HEK293T (cell line): Measurements from ENCODE around the gene DOCK2.

ENCODE experiments used
- CTCF ChIA-PET: fragments of 350-600 bp; formaldehyde crosslinking; extraction: SDS; loops from one replicate; lab custom pipeline; 2021; ENCODE audit warnings: antibody characterized with exemption, inconsistent platforms; lab: Yijun Ruan, JAX
- POLR2A ChIA-PET: fragments of 350-600 bp; formaldehyde crosslinking; extraction: SDS; loops from one replicate; lab custom pipeline; 2020; ENCODE audit warnings: antibody characterized with exemption, inconsistent platforms; lab: Yijun Ruan, JAX
- DNase-seq: peaks from one replicate; pipeline ENCODE4 v3.0.0; 2012; ENCODE audit warnings: mixed read lengths; ENCODE audit errors: extremely low spot score
- ARNT ChIP-seq: fragments of 450-650 bp; IDR thresholded peaks from 2 replicates; pipeline ENCODE4 v1.6.1; 2017; ENCODE audit warnings: mild to moderate bottlenecking
- BHLHE40 ChIP-seq: fragments of 450-650 bp; IDR thresholded peaks from 2 replicates; pipeline ENCODE4 v1.6.1; 2016; ENCODE audit warnings: mild to moderate bottlenecking, moderate library complexity, borderline replicate concordance
- CTBP1 ChIP-seq: fragments of 450-650 bp; IDR thresholded peaks from 2 replicates; pipeline ENCODE4 v1.6.1; 2016; ENCODE audit warnings: borderline replicate concordance
- ELF4 ChIP-seq: fragments of 450-650 bp; IDR thresholded peaks from 2 replicates; pipeline ENCODE4 v1.6.1; 2017; ENCODE audit warnings: antibody characterized with exemption
- FOXA1 ChIP-seq: fragments of 450-650 bp; IDR thresholded peaks from 2 replicates; pipeline ENCODE4 v1.6.1; 2016; ENCODE audit warnings: mild to moderate bottlenecking
- FOXK2 ChIP-seq: fragments of 450-650 bp; IDR thresholded peaks from 2 replicates; pipeline ENCODE4 v1.6.1; 2016; ENCODE audit warnings: mild to moderate bottlenecking
- FOXM1 ChIP-seq: fragments of 450-650 bp; IDR thresholded peaks from 2 replicates; pipeline ENCODE4 v1.6.1; 2017; ENCODE audit warnings: mild to moderate bottlenecking, borderline replicate concordance
- HDGF ChIP-seq: fragments of 450-650 bp; IDR thresholded peaks from 2 replicates; pipeline ENCODE4 v1.6.1; 2017; ENCODE audit warnings: antibody characterized with exemption, borderline replicate concordance
- L3MBTL2 ChIP-seq: fragments of 450-650 bp; conservative IDR thresholded peaks from 2 replicates; pipeline ENCODE4 v1.6.1; 2016; ENCODE audit warnings: mild to moderate bottlenecking
- LEF1 ChIP-seq: fragments of 450-650 bp; IDR thresholded peaks from 2 replicates; pipeline ENCODE4 v1.6.1; 2017; ENCODE audit warnings: mild to moderate bottlenecking, borderline replicate concordance
- NFRKB ChIP-seq: fragments of 450-650 bp; IDR thresholded peaks from 2 replicates; pipeline ENCODE4 v1.6.1; 2016; ENCODE audit warnings: mild to moderate bottlenecking, moderate library complexity
- SP1 ChIP-seq: fragments of 450-650 bp; IDR thresholded peaks from 2 replicates; pipeline ENCODE4 v1.6.1; 2017
- SUZ12 ChIP-seq: fragments of 450-650 bp; IDR thresholded peaks from 2 replicates; pipeline ENCODE4 v1.6.1; 2016; ENCODE audit warnings: mild to moderate bottlenecking
- TARDBP ChIP-seq: fragments of 450-650 bp; IDR thresholded peaks from 2 replicates; pipeline ENCODE4 v1.6.1; 2016
- ZNF384 ChIP-seq: fragments of 450-650 bp; IDR thresholded peaks from 2 replicates; pipeline ENCODE4 v1.6.1; 2016
- TF ChIP-seq, protein P1 (sequence below): fragments of 450-650 bp; IDR thresholded peaks from 2 replicates; pipeline ENCODE4 v1.6.1; 2016

Gene DOCK2

DNA sequence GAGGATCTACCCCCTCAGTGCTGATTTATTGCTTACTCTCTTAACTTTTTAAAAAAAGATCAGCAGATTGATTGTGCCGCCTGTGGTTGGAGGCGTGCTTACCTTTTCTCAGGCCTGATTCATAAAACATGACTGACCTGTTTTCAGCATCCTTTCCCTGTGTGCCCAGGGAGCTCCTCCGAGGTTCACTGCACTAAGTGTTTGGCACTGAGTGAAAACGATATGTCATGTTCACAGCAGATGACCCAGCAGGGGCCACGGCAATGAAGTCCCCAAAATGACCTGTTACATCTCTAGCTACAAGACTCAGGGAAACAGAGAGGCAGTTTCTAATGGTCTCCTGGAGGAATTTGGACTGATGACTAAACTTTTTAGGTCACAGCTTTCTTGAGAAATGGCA is 273.3 kb downstream of the DOCK2 start:
- DNase-seq, result no peak
- TF ChIP-seq ELF4, result no peak
- no peak for TF ChIP-seq TARDBP
- no peak for TF ChIP-seq SUZ12
- no peak for TF ChIP-seq ARNT
- no peak for TF ChIP-seq L3MBTL2
- no peak for TF ChIP-seq HDGF
- TF ChIP-seq BHLHE40, result no peak
- no peak for TF ChIP-seq LEF1
- no peak for TF ChIP-seq FOXM1
- no peak for TF ChIP-seq ZNF384
- TF ChIP-seq, protein P1, sequence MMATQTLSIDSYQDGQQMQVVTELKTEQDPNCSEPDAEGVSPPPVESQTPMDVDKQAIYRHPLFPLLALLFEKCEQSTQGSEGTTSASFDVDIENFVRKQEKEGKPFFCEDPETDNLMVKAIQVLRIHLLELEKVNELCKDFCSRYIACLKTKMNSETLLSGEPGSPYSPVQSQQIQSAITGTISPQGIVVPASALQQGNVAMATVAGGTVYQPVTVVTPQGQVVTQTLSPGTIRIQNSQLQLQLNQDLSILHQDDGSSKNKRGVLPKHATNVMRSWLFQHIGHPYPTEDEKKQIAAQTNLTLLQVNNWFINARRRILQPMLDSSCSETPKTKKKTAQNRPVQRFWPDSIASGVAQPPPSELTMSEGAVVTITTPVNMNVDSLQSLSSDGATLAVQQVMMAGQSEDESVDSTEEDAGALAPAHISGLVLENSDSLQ, result no peak
- no peak for TF ChIP-seq NFRKB
- no peak for TF ChIP-seq FOXK2
- TF ChIP-seq FOXA1, result no peak
- CTCF ChIA-PET, result interaction anchor here (0.9 kb wide), 1 partner anchor 13 kb away, joined by 5 read pairs; no protein-coding TSS in a partner anchor
- POLR2A ChIA-PET, result no interaction called here

DNA sequence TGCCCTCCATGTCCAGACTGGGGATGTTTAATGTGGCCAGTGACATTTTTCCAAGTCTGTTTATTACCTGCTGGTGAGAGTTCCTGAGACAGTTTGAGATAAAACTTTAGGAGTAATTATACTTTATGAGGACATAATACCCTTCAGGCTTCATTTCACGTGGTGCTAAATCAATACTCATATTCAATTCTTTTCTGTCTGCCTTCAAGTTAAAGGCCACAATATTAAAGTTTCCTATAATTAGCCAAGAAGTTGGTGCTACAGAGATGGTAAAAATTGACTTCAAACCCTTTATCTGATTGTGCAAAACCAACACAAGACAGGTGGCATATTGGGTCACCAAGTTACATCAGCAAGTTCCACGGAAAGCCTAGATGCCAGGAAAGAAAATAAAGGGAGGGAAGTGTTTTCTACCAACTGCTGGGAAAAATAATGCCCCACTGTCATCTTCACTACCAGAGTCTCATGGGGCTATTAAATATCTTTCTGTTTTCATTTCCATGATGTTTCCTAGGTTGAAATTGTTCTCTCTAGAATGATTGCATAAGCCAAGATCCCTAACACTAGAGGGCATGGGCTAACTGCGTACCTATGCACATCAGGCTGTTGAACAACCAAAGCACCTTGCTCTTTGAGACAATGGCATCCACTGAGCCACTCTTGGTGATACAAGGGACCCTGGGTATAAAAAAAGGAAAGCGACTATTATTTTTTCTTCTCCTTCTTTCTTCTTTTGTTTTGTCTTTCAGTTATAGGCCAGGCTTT is 274.6 kb downstream of the DOCK2 start:
- TF ChIP-seq NFRKB, result no peak
- no peak for TF ChIP-seq BHLHE40
- TF ChIP-seq ELF4, result no peak
- TF ChIP-seq SP1, result no peak
- TF ChIP-seq, protein P1, result no peak
- TF ChIP-seq L3MBTL2, result no peak
- TF ChIP-seq FOXK2, result no peak
- no peak for TF ChIP-seq CTBP1
- TF ChIP-seq HDGF, result no peak
- no peak for TF ChIP-seq ARNT
- no peak for TF ChIP-seq LEF1
- TF ChIP-seq FOXM1, result no peak
- no peak for TF ChIP-seq ZNF384
- no peak for TF ChIP-seq SUZ12
- no peak for TF ChIP-seq TARDBP
- ChIA-PET CTCF (interaction anchor here (0.9 kb wide), 1 partner anchor 14 kb away, joined by 5 read pairs; no protein-coding TSS in a partner anchor), POLR2A (no interaction called here)
- no peak for DNase-seq

DNA sequence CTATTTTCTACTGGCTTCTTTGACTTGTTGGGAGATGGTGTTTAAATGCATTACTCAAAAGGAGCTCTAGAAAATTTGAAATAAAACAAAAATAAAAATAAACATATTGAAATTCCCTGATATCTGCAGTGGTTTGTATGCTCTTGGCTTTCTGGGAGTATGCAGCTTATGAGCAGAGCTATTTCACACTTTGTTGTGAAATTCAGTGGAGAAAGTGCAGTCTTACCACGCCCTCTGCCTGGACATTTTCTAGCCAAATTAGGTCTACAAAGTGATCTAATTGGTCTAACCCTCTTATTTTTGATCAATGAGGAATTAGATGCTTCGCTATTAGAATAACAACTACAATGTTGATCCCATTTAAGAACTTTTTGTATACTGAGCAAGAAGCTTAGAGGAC is 276.4 kb downstream of the DOCK2 start:
- TF ChIP-seq TARDBP, result no peak
- no peak for DNase-seq
- ChIA-PET CTCF (interaction anchor here (0.9 kb wide), 1 partner anchor 157 kb away, joined by 3 read pairs; no protein-coding TSS in a partner anchor), POLR2A (no interaction called here)

DNA sequence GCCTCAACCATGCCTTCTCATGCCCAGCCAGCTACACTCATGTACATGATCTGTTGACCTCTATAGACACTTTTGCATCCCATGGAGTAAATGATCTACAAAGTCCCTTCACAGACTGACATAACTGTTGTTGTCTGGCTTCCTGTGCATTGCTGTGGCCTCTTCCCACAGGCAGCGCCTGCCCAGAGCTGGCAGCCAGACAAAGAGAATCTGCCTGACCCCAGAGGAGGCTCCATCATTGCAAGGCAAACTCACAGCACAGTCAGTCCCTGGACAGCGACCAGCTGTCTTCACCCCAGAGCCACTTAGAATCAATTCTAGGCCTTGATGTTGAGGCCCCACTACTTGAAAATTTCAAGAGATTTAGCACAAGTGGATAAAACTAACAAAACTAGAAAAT is 277.7 kb downstream of the DOCK2 start:
- TF ChIP-seq SUZ12 (no peak), BHLHE40 (no peak), ZNF384 (no peak), LEF1 (no peak), CTBP1 (no peak), FOXK2 (no peak), L3MBTL2 (no peak), ELF4 (no peak), HDGF (no peak), ARNT (no peak), FOXA1 (no peak), FOXM1 (no peak)
- TF ChIP-seq, protein P1, result no peak
- DNase-seq, result no peak
- POLR2A ChIA-PET, result no interaction called here
- CTCF ChIA-PET, result no interaction called here

DNA sequence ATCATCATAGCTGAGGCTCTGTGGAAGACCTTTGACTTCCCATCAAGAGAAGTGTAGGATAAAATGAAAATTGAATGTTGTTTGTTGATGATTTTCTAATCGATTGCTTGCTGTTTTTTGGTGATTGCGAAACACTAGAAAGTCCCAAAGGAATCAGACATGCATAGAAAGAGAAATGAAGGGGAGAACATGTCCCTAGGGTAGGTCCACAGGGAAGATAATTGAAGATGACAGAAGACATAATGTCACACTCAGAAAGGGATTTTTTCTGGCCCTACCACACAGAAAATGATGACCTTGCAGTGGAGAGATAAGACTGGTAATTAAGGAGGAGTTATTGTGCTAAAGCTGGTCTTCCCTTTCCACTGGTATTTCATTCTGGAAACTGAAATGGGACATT is 280.4 kb downstream of the DOCK2 start:
- TF ChIP-seq LEF1, result no peak
- TF ChIP-seq SUZ12, result no peak
- CTCF ChIA-PET, result no interaction called here
- DNase-seq, result no peak
- POLR2A ChIA-PET, result no interaction called here

DNA sequence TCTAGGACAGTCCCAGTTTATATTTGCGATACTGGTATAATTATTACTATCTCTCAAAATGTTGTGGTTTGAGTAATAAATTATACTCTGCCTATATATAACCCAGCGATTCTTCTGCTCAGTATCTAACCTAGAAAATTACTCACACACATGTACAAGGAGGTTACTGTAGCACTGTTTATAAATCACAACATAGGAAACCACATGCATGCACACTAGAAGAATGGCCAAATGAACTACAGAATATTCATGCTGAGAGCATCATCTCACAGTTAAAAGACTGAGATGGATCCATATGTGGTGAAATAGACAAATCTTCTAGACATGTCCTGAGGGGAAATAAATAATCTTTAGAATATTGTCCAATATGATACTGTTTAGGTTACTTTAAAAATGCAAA is 281.2 kb downstream of the DOCK2 start:
- no peak for DNase-seq
- ChIA-PET POLR2A (no interaction called here), CTCF (no interaction called here)
- TF ChIP-seq SUZ12 (no peak), L3MBTL2 (no peak), LEF1 (no peak), ARNT (no peak), FOXA1 (no peak)

DNA sequence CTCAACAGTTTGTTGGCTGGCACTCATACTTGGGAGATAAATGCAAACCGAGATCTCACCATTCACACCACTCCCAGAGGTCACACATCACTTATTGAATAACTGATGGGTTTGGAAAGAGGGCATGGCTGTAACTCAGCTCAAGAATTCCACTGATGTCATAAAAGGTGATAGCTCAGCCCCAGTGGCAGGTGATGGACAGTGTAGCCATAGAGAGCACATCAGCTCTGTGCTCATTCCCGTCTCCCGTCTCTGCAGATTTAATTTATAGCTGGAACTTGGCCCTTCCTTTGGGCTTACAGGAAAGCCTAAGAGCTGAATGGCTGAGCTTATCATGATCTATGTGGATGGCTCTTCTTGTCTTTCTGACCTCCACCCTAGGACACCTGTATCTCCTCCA is 283.4 kb downstream of the DOCK2 start:
- TF ChIP-seq HDGF, result no peak
- TF ChIP-seq, protein P1, result no peak
- TF ChIP-seq SP1, result no peak
- TF ChIP-seq ARNT, result no peak
- POLR2A ChIA-PET, result no interaction called here
- no peak for DNase-seq
- CTCF ChIA-PET, result no interaction called here
